Subcutaneous adipose tissue (tissue), 4 donors: ENCODE measurements around the gene KIF25. TPM values are rescaled to one million over a fixed set of nuclear protein-coding genes. Genes with fewer than 3 reads are reported as not detected.

Experiments used
- total RNA-seq, 4 donors: library from RNA; depleted of rRNA; stranded (reverse); fragments of >200 nt; gene quantifications; one replicate each; pipeline ENCODE4 v1.1.0, GENCODE V29; 2016
- TF ChIP-seq, protein P1 (sequence below): fragments of 450-650 bp; IDR thresholded peaks from one replicate; pipeline ENCODE4 v1.5.1; 2016; ENCODE audit warnings: low read depth, mild to moderate bottlenecking, control low read depth, antibody characterized with exemption, moderate library complexity

The KIF25 gene
- total RNA-seq, 4 donors from 2014 or later, result 0.65 to 0.94 TPM; not detected in 2

DNA sequence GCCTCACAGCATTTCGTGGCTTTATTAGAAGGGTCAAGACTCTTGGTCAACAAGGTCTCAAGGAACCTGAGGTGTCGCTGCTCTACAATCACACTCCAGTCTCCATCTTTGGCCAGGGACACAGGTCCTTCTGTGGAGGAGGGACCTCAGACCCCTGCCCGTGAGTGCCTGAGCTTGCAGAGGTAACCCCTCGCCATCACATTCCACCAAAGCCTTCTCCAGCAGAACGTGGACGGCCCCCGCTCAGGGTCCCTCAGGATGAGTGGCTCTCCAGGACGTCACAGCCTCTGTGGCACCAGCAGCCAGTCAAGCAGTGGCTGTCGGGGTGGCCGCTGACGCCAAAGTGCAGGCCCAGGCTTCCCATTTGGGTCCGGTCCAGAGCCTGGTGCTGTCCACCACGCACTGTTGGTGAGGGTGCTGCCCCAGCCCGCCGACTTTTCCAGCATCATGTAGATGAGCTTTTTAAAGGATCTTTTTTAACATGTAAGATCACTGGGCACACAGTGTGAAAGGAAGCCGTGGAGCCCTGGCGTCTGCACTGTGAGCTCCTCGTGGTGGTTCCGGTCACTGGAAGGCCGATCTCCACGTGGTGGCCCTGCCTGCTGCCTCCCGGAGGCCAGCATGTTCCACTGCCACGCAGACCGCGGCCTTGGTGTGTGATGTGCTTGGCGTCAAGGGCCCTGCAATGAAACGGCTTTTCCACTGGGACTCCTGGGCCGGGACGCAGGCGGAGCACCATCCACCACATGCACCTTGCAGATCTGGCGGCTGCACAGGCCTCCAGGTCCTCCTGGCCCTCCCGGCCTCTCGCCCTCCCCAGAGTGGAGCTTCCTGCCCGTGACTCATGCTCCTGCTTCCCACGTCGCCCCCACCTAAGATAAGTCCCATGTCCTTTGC lies 8.3 kb upstream of the KIF25 start:
- TF ChIP-seq, protein P1, sequence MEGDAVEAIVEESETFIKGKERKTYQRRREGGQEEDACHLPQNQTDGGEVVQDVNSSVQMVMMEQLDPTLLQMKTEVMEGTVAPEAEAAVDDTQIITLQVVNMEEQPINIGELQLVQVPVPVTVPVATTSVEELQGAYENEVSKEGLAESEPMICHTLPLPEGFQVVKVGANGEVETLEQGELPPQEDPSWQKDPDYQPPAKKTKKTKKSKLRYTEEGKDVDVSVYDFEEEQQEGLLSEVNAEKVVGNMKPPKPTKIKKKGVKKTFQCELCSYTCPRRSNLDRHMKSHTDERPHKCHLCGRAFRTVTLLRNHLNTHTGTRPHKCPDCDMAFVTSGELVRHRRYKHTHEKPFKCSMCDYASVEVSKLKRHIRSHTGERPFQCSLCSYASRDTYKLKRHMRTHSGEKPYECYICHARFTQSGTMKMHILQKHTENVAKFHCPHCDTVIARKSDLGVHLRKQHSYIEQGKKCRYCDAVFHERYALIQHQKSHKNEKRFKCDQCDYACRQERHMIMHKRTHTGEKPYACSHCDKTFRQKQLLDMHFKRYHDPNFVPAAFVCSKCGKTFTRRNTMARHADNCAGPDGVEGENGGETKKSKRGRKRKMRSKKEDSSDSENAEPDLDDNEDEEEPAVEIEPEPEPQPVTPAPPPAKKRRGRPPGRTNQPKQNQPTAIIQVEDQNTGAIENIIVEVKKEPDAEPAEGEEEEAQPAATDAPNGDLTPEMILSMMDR, result no peak

DNA sequence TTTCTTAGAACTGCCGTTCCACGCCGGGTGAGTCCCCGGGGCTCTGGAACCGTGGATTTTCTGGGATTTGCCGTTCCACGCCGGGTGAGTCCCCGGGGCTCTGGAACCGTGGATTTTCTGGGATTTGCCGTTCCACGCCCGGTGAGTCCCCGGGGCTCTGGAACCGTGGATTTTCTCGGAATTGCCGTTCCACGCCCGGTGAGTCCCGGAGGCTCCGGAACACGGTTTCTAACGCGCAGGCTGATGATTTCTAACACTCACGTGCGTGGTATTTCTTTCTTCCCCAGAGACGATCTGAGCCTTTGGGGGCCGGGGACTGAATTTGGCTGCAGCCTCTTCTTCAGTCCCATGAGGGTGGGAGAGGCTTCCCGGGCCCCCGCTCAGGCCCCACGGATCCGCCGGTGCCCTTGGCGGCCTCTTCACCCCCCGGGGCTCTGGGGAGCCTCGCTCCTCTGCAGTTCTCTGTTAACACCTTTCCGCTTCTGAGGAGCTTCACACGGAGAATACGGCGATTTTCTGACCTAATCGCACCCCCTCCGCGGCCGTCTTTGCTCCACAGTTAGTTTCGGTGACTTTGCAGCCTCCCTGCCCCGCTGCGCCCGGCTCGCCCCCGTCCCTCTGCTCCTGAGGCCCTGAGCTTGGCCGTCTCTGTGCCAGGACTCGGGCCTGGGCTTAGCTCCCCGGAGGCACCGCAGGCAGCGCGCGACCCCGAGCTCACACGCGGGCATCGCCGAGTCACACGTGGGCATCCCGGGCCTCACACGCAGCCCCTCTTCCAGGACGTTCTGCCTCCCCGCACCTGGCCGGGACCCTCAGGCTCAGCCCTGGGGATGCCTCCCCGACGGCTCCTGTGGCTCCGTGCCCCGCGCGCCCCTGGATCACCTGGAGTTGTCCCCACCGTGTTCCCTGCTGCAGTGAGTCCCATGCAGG lies 7.2 kb upstream of the KIF25 start:
- TF ChIP-seq, protein P1, result no peak

DNA sequence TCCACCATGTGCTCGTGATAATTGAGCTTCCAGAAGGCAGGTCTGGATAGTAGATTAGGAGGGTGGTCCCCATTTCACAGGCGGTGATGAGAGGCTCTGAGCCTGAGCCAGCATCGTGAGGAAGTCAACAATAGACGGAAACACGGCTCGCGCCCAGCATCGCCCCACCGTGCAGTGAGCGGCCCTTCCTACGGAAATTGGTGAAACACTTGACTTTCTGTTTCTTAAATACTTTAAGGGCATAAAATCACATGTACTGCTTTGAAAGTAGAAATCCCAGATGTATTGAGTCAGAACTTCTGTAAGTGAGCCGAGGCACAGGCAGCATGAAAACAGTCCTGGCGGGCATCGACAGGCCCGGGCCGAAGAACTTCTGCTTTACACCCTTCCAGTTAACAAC lies 4.3 kb upstream of the KIF25 start:
- TF ChIP-seq, protein P1, result no peak

DNA sequence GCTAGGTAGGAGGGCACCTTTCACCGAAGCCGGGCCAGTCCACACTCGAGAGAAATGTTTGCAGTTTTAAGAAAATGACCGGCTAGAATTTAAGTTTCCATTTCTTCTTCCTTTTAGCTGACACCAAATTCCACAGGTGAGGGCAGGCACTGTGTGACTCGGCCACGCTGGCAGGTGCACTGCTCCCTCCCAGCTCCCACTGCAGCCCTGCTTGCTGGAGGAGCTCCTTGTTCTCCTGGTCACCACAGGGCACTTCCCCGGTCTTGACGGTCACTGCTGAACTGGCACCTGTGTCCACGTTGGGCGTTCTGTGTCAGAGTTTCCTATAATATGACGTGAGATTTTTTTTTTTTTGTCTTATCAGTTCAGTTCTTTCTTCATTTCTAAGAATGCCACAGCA lies 3.6 kb upstream of the KIF25 start:
- TF ChIP-seq, protein P1, result no peak

DNA sequence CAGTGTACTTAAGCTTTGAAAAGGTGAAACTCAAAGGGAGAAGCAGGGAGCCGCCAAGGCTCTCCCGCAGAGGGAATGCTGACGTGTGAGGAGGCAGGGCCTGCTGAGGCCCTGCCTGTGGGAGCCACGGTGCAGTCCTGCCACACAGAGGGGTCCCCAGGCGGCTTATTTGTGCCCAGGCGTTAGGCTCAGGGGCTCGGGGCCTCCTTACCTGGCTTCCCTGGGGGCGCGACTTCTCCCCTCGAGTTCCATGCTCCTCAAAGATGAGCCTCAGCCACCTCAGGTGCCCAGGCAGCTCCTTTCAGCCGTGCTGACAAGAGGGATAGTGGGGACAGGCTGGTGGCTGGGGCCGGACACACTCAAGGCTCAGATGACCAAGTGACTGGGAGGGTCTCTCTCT lies 2.2 kb upstream of the KIF25 start:
- TF ChIP-seq, protein P1, result no peak

DNA sequence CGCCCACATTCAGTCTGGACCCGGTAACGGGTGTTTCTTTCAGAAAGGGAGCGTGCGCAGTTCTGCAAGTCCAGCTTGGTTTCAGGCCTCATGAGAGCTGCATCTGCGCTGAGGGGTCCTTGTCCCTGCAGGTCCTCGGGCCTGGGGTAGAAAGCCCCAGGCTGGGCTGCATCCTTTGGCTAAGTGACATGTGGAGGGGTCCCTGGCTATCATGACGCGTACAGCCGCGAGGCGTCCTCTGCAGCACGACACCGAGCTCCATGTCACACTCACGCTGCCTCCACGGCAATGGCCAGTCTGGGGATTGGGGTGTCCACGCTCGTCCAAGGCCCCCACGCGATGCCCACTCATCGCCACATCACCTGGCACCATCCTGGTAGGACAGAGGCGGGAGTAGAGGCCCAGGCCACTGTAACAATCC lies 1.7 kb upstream of the KIF25 start:
- TF ChIP-seq, protein P1, result no peak
